ENCODE data around the gene POFUT1.

- no peak for TF ChIP-seq CTCF (IDR thresholded peaks at IDR 0.05)
- TF ChIP-seq POLR2A (IDR thresholded peaks at IDR 0.05), result no peak
Measured at GRCh38 chr20:32181606-32182005, 26.1 kb upstream of the POFUT1 start.

All from heart left ventricle (tissue), 13 donors.